ENCODE results near the gene SALL4. TPM values are rescaled to one million over a fixed set of nuclear protein-coding genes. Genes with fewer than 3 reads are reported as not detected.
"Not testable (repeated sequence)": the region's sequence is repeated elsewhere in the genome, so short reads cannot be mapped to it uniquely, and the experiment has no call there.

Gene SALL4
- total RNA-seq, 6 experiments from 2014 or later: 0.24 to 0.63 (median 0.40) TPM

- 79% methylated on average over 11 of the region's 14 CpGs for WGBS (ENCODE audit: insufficient coverage, low coverage, low lambda C conversion rate, missing lambda C conversion rate)
- intact Hi-C loops (cut with DNase I): no loop called here
These were observed 13.5 kb downstream of the SALL4 start for GRCh38 chr20:51788822-51789221.

DNA sequence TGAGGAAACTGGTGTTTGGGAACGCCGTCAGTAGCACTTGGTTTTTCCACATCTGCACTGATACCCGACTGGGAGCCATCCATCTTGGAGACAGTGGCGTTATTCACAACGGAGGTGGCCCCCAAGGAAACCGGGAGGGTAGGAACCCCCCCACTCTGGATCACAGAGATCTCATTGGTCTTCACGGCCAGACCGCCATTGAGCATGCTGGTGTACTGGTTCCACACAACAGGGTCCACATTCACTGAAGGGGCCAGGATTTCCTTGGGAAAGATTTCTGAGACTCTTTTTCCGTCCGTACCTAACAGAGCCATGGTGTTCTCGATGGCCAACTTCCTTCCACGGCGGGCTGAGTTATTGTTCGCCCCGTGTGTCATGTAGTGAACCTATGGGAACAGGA is 18.0 kb downstream of the SALL4 start:
- Histone ChIP-seq H3K9me3 (no peaks in the 10 kb centered on the region), H3K36me3 (no peaks in the 10 kb centered on the region), H3K4me3 (no peak overlapping the region), H3K27me3 (no peaks in the 10 kb centered on the region), H3K27ac (no peak overlapping the region), H3K4me1 (no peaks in the 10 kb centered on the region)
- WGBS (ENCODE audit: insufficient coverage, low coverage, low lambda C conversion rate, missing lambda C conversion rate): 84% methylated on average over 6 of the region's 15 CpGs
- TF ChIP-seq, protein P1, sequence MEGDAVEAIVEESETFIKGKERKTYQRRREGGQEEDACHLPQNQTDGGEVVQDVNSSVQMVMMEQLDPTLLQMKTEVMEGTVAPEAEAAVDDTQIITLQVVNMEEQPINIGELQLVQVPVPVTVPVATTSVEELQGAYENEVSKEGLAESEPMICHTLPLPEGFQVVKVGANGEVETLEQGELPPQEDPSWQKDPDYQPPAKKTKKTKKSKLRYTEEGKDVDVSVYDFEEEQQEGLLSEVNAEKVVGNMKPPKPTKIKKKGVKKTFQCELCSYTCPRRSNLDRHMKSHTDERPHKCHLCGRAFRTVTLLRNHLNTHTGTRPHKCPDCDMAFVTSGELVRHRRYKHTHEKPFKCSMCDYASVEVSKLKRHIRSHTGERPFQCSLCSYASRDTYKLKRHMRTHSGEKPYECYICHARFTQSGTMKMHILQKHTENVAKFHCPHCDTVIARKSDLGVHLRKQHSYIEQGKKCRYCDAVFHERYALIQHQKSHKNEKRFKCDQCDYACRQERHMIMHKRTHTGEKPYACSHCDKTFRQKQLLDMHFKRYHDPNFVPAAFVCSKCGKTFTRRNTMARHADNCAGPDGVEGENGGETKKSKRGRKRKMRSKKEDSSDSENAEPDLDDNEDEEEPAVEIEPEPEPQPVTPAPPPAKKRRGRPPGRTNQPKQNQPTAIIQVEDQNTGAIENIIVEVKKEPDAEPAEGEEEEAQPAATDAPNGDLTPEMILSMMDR (IDR thresholded peaks at IDR 0.05): no peak
- TF ChIP-seq POLR2A (IDR thresholded peaks at IDR 0.05): no peak
- DNase-seq (no peak), ATAC-seq (no peak)
- intact Hi-C loops (cut with DNase I): no loop called here

More at GRCh38 chr20:51788822-51789221, 13.5 kb downstream of the SALL4 start:
- Histone ChIP-seq H3K4me1 (no peaks in the 10 kb centered on the region), H3K9me3 (no peaks in the 10 kb centered on the region), H3K27me3 (no peaks in the 10 kb centered on the region), H3K4me3 (no peak overlapping the region), H3K27ac (no peak overlapping the region), H3K36me3 (no peaks in the 10 kb centered on the region)
- DNase-seq: no peak
- TF ChIP-seq, protein P1 (IDR thresholded peaks at IDR 0.05): no peak
- TF ChIP-seq POLR2A (IDR thresholded peaks at IDR 0.05): no peak
- no peak for ATAC-seq

GRCh38 chr20:51778229-51778759 is 24.0 kb downstream of the SALL4 start:
- DNase-seq; intact Hi-C loops (cut with DNase I); H3K36me3 ChIP-seq; ATAC-seq; H3K4me1 ChIP-seq; H3K4me3 ChIP-seq; H3K27me3 ChIP-seq; H3K9me3 ChIP-seq; H3K27ac ChIP-seq: not testable (repeated sequence)
- WGBS (ENCODE audit: insufficient coverage, low coverage, low lambda C conversion rate, missing lambda C conversion rate): 66% methylated on average over 2 of the region's 4 CpGs

- Histone ChIP-seq H3K36me3 (no peaks in the 10 kb centered on the region), H3K27me3 (no peaks in the 10 kb centered on the region), H3K4me1 (no peaks in the 10 kb centered on the region), H3K27ac (no peak overlapping the region), H3K4me3 (no peak overlapping the region), H3K9me3 (no peaks in the 10 kb centered on the region)
- intact Hi-C loops (cut with DNase I): no loop called here
- 62% methylated on average over 1 of the region's 1 CpG for WGBS (ENCODE audit: insufficient coverage, low coverage, low lambda C conversion rate, missing lambda C conversion rate)
- ATAC-seq: no peak
- no peak for DNase-seq
- TF ChIP-seq, protein P1 (IDR thresholded peaks at IDR 0.05): no peak
- TF ChIP-seq POLR2A (IDR thresholded peaks at IDR 0.05): no peak
These were observed 27.1 kb downstream of the SALL4 start for GRCh38 chr20:51775241-51775640.

GRCh38 chr20:51772236-51772635 is 30.1 kb downstream of the SALL4 start:
- no peak for DNase-seq
- H3K9me3 ChIP-seq: no peaks in the 10 kb centered on the region
- H3K27ac ChIP-seq: no peak overlapping the region
- no peaks in the 10 kb centered on the region for H3K36me3 ChIP-seq
- H3K27me3 ChIP-seq: no peaks in the 10 kb centered on the region
- intact Hi-C loops (cut with DNase I): no loop called here
- ATAC-seq: no peak
- H3K4me3 ChIP-seq: no peak overlapping the region
- WGBS (ENCODE audit: insufficient coverage, low coverage, low lambda C conversion rate, missing lambda C conversion rate): 96% methylated on average over 4 of the region's 4 CpGs
- no peaks in the 10 kb centered on the region for H3K4me1 ChIP-seq
- TF ChIP-seq, protein P1 (IDR thresholded peaks at IDR 0.05): no peak
- no peak for TF ChIP-seq POLR2A (IDR thresholded peaks at IDR 0.05)

Data from right lobe of liver (tissue), 6 donors.